Fibroblast of skin of right biceps (primary cell): Measurements from ENCODE around the gene PRR22.

ENCODE experiments used
- DNase-seq: peaks from one replicate; pipeline ENCODE4 v3.0.0-alpha.2; 2013

PRR22 gene

GRCh38 chr19:5784581-5785147 lies at the start of gene PRR22:
Gene PRR22, minus strand, starts transcription at chr19:5784746. Its CDS starts 86 bp downstream, at chr19:5784660.
- no peak for DNase-seq

DNA sequence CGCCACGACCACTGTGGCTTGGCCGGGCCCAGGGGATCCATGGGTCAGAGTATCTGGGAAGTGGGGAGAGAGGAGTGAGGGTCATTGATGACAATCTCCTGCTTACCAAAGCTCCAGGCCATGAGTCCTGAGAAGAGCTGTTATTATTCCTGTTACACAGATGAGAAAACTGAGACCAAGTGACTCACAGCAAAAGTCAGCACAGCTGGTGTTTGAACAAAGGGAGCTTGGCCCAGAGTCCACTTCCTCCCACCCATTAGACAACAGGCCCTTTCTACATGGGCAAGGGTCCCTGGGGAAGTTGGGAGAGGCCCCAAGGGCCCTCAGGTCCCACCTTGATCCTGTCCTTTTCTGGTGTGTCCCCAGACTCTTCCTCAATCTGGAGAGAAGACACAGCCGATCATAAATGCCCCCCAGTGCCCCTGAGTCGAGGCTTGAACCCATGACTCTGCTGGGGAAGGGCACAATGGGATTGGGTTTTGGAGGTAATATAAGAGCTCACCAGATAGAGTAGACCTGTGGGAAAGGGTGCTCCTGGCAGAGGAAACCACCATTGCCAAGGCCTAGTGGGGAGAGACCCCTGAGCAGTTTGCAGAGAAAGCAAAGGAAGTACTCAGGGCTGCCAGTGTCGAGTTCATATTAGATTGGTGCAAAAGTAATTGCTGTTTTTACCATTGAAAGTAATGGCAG lies 48.1 kb upstream of the PRR22 start:
- DNase-seq, result no peak

- DNase-seq, result no peak
These were observed 47.5 kb upstream of the PRR22 start for GRCh38 chr19:5832061-5832460.

GRCh38 chr19:5831159-5831558 lies 46.6 kb upstream of the PRR22 start:
- DNase-seq, result no peak

DNA sequence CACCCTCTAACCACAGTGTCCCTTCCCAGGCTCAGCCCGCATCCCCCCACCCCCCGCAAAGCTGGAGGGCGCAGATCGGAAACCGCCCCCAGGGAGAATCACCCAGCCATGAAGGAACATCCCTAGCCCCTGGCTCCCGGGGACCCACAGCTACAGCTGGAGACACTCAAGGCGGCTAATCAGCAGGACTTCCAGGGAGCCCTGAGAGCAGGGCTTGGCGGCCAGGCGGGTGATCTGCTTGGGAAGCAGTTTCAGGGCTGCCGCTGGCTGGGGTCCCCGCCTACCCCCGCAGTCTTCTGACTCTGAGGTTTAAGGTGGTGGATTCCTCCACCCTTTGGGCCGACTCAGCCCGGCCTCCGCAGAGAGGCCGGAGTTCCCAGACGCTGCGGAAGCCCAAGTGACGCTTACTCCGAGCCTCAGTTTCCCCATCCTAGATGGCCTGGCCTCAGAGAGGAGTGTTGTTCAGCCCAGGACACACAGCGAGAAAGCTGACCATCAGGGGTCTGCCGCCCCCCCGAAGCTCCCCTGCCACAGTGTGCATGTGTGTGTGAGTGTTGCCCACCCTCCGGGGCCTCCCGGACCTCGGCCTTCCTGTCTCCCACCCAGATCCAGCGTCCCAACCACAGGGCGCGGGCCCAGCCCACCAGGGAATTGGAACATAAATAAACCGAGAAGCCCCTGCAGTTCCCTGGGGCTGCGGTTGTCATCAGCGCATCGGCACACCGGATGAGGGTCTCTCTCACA lies 45.2 kb upstream of the PRR22 start:
- no peak for DNase-seq

- peak; percentile 20 for DNase-seq
These were observed 44.4 kb upstream of the PRR22 start for GRCh38 chr19:5828661-5829566.

DNA sequence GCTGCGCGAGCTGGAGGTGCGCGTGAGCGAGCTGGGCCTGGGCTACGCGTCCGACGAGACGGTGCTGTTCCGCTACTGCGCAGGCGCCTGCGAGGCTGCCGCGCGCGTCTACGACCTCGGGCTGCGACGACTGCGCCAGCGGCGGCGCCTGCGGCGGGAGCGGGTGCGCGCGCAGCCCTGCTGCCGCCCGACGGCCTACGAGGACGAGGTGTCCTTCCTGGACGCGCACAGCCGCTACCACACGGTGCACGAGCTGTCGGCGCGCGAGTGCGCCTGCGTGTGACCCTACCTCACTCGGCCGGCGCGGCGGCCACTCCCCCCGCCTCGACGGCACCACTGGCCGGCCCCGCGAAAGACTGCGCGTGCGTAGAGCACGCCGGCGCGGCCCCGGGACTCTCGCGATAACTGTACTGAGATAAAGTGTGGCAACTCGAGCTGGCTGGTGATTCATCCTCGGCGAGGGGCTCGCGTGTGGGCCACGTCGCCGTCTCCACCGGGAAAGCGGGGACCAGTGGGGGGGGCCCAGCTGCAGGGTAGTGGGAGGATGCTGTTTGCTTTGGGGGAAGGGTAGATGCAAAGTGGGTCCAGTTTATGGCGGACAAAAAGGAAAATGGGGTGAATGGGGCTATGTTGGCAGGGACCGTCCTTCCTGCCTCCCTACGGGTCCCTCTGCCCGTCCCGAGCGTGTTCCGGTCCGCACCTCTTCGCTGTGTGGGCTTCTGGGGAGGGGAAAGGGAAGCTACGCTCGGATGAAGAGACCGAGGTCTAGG lies 43.5 kb upstream of the PRR22 start:
- DNase-seq, result peak; percentile 95

DNA sequence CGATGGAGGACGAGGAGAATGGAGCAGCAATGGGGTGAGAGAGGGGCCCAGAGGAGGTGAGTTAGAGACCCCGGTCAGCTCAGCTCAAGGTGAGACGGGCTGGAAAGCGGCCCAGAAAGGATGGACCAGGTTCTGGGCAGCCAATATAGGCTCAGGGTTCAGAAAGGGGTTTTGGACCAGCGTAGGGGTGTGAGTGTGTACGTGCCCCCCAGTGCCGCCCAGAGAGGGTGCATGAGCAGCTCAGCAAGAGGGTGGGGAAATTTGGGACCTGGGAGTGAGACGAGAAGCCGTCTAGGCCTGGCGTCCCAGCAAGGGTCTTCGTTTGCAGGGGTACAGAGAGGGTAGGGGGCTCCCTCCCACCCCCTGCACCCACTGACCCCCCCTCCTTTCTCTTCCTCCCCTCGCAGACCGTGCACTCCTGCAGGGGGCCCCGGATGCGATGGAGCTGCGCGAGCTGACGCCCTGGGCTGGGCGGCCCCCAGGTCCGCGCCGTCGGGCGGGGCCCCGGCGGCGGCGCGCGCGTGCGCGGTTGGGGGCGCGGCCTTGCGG lies 42.9 kb upstream of the PRR22 start:
- no peak for DNase-seq

GRCh38 chr19:5826531-5827341 lies 42.2 kb upstream of the PRR22 start:
- peak; percentile 53 for DNase-seq

DNA sequence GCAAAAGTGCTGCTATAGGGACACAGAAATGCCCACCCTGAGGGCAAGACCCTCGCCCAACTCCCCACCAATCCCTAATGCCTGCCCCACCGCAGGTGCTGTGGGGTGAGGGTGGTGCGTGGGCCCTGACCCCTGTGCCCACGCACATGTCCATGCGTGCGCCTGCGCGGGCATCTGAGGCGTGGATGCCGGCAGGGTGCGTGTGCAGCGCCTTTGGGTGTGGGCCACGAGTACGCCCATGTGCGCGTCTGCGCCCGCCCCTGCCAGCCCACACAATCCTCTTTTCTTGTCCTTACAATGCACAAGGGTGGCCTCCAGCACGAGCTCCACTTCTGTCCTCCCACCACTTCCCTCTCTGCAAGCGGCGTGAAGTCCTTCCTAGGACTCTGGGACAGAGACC lies 40.6 kb upstream of the PRR22 start:
- DNase-seq, result no peak

- DNase-seq, result no peak
These were observed 40.2 kb upstream of the PRR22 start for GRCh38 chr19:5824751-5825150.

- no peak for DNase-seq
These were observed 39.2 kb upstream of the PRR22 start for GRCh38 chr19:5823579-5824281.

GRCh38 chr19:5822181-5822844 lies 37.8 kb upstream of the PRR22 start:
- no peak for DNase-seq

- DNase-seq, result no peak
These were observed 37.1 kb upstream of the PRR22 start for GRCh38 chr19:5821521-5822180.

DNA sequence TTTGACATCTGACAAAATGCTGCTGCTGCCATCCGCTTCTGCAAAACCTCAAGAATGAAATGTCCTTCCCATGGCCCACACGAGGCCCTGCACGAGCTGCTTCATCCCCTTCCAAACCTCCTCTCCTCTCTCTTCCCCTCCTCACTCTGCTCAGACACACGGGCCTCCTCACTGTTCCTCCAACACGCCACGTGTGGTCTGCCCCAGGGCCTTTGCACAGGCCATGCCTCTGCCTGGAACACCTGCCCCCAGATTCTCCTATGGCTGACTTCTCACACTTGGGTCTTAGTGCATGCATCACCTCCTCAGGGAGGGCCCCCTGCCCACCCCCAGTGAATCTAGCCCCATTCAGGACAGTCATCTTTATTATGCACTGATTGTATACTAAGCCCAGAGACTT lies 36.2 kb upstream of the PRR22 start:
- DNase-seq, result no peak

DNA sequence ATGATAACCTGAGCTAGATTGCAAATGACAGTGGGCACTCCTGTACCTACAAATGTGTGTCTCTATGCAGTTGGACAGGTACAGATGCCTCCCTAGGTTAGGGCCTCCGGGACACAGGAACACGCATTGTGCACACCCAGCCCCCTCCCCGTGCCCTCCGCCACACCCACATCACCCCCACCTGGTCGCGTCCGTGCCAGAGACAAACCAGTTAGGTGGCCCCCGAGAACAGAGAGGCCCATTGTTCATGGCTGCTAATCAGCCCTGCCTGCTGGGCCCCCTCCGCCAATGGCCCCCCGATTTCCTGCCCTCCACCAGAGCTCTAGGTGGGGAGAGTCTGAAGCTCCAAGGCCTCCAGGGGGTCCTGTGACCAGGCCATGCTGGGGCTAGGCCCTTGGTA lies 34.0 kb upstream of the PRR22 start:
- no peak for DNase-seq

DNA sequence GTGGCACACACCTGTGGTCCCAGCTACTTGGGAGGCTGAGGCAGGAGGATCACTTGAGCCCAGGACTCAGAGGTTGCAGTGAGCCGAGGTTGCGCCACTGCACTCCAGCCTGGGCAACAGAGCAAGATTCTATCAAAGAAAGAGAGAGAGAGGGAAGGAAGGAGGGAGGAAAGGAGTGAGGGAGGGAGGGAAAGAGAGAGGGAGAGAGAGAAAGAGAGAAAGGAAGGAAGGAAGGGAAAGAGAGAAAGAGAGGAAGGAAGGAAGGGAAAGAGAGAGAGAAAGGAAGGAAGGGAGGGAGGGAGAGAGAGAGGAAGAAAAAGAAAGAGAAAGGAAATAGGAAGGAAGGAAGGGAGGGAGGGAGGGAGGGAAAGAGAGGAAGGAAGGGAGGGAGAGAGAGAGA lies 32.7 kb upstream of the PRR22 start:
- no peak for DNase-seq

- no peak for DNase-seq
These were observed 30.3 kb upstream of the PRR22 start for GRCh38 chr19:5814852-5815246.

DNA sequence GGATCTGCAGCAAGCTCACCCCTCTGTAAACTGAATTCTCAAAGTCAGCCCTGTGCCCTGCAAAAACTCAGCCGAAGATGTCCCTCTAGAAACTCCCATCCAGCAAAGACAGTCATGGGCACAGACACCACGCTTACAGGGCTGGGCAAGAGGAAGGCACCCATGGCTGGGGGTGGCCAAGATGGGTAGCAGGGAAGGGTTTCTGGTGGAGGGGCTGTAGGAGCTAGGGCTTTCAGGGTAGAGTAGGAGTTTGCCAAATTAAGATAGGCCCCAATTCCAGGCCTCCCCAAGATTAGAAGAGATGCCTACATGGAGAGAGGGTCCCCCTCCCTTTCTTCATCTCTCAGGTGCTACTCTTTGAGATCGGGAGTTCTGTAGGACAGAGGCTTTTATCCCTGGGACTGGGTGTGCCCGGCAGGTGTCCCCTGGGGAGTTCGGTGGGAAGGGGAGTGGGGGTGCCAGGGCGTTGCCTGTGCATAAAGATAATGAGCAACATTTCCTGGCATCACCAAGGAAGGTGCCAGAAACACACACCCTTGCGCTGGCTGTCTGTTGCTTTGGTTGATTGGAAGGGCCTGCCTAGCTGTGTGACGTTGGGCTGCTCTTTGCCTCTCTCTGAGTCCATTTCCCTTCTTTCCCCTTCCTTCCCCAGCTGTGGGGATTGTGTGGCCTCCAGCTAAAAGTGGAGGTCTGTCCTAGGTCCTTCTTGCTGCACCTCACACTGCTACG lies 29.7 kb upstream of the PRR22 start:
- DNase-seq, result no peak
